ENCODE measurements around the gene KRT7. TPM values are rescaled to one million over a fixed set of nuclear protein-coding genes. Genes with fewer than 3 reads are reported as not detected.

Gene KRT7
- total RNA-seq, 1 donor from 2014 or later = not detected

GRCh38 chr12:52294803-52295202 lies 61.8 kb downstream of the KRT7 start:
- Mint-ChIP-seq H3K4me3 (no peak overlapping the region), H3K27me3 (ENCODE audit: low read depth) (peaks cover 52% of the 10 kb centered on the region), H3K4me1 (no peaks in the 10 kb centered on the region), H3K27ac (ENCODE audit: unreplicated experiment) (no peak overlapping the region), H3K36me3 (ENCODE audit: low read depth) (no peaks in the 10 kb centered on the region), H3K9me3 (no peaks in the 10 kb centered on the region)
- DNase-seq (ENCODE audit: low read depth, low spot score) = no peak
- TF ChIP-seq CTCF (conservative IDR thresholded peaks at IDR 0.05) = no peak

GRCh38 chr12:52295663-52296062 lies 62.6 kb downstream of the KRT7 start:
- no peak for TF ChIP-seq CTCF (conservative IDR thresholded peaks at IDR 0.05)
- no peak overlapping the region for H3K4me3 Mint-ChIP-seq
- no peak overlapping the region for H3K27ac Mint-ChIP-seq (ENCODE audit: unreplicated experiment)
- no peak for DNase-seq (ENCODE audit: low read depth, low spot score)
- no peaks in the 10 kb centered on the region for H3K36me3 Mint-ChIP-seq (ENCODE audit: low read depth)
- H3K4me1 Mint-ChIP-seq = no peaks in the 10 kb centered on the region
- H3K27me3 Mint-ChIP-seq (ENCODE audit: low read depth) = peaks cover 59% of the 10 kb centered on the region
- H3K9me3 Mint-ChIP-seq = no peaks in the 10 kb centered on the region

- no peak for DNase-seq (ENCODE audit: low read depth, low spot score)
- no peak for TF ChIP-seq CTCF (conservative IDR thresholded peaks at IDR 0.05)
- Mint-ChIP-seq H3K27me3 (ENCODE audit: low read depth) (peaks cover 62% of the 10 kb centered on the region), H3K27ac (ENCODE audit: unreplicated experiment) (no peak overlapping the region), H3K9me3 (no peaks in the 10 kb centered on the region), H3K4me3 (no peak overlapping the region), H3K36me3 (ENCODE audit: low read depth) (no peaks in the 10 kb centered on the region), H3K4me1 (no peaks in the 10 kb centered on the region)
Measured at GRCh38 chr12:52296572-52297215, 63.7 kb downstream of the KRT7 start.

Other genes with a start within 250 kb of the KRT7 start
- gene TAMALIN, start 226.3 kb upstream of the KRT7 start, total RNA-seq = 23.2 and 24.2 TPM in 2 replicates
- 51.0 and 52.8 TPM in 2 replicates for gene NR4A1, start 181.8 kb upstream of the KRT7 start, total RNA-seq
- gene ATG101, start 163.3 kb upstream of the KRT7 start, total RNA-seq = 32.1 and 34.3 TPM in 2 replicates
- gene SMIM41, start 153.5 kb upstream of the KRT7 start, total RNA-seq = not detected in 2 replicates
- gene KRT80, start 41.2 kb upstream of the KRT7 start, total RNA-seq = not detected in 2 replicates
- not detected in 2 replicates for gene KRT86, start 41.4 kb downstream of the KRT7 start, total RNA-seq
- not detected in 2 replicates for gene KRT81, start 58.3 kb downstream of the KRT7 start, total RNA-seq
- not detected in 2 replicates for gene KRT83, start 88.2 kb downstream of the KRT7 start, total RNA-seq
- gene KRT85, start 134.2 kb downstream of the KRT7 start, total RNA-seq = not detected in 2 replicates
- not detected in 2 replicates for gene KRT84, start 152.4 kb downstream of the KRT7 start, total RNA-seq
- not detected in 2 replicates for gene KRT82, start 173.1 kb downstream of the KRT7 start, total RNA-seq
- not detected in 2 replicates for gene KRT75, start 201.1 kb downstream of the KRT7 start, total RNA-seq
- gene KRT6B, start 218.9 kb downstream of the KRT7 start, total RNA-seq = not detected in 2 replicates
- gene KRT6C, start 240.6 kb downstream of the KRT7 start, total RNA-seq = not detected in 2 replicates

Data from neural crest cell (in vitro differentiated cells).